Posterior cingulate gyrus (tissue), 11 donors: ENCODE data around the gene GABBR1.
"Not testable (repeated sequence)": the region's sequence is repeated elsewhere in the genome, so short reads cannot be mapped to it uniquely, and the experiment has no call there.

Source experiments
- DNase-seq, 10 donors: peaks; one replicate each; pipeline versions ENCODE4 v3.0.0 to v3.0.0-alpha.2; 2020 to 2021; ENCODE audit warnings: mixed read lengths in 3 of 10
- intact Hi-C: fragments of 100-400 bp; cut with DNase I; formaldehyde crosslinking; loops from one replicate; pipeline ENCODE4 v1.15.1; 2023

GABBR1 gene

DNA sequence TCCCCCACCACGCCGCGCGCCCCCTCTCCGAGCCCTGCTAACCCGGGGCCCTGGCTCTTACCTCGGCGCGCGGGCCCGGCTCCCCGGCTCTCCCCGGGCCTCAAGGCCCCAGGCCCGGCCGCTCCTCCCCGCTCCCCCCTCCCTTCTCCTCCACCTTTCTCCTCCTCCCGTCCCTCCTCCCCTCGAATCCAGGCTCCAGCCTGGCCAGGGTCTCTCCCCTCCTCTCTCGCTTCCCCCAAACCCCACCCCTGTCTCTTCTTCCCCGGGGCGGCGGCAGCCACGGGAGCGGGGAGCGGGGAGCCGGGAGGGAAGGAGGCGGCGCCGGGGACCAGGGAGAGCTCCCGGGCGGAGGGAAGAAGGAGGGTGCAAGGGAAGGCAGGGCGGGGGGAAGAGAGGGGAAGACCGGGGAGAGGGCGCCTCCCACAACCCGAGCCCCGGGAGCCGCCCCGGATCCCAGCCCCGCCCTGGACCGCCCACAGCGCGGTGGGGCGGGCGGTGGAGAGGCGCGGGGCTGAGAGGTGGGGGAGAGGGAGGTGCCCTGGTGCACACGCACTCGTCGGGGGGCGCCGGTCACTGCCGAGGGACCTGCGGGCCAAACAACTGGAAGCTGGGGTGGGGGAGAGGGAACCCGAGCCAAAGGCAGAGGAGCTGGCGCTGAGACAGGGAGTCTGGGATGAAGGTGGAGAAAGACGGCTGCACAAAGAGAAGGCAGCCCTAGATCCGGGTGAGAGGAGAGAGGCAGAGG is at the start of gene GABBR1:
GABBR1 (minus strand) TSS at position 395 of the 745 bp plus-strand sequence. CDS start 798 bp downstream, outside the sequence.
- intact Hi-C loops = no loop called here

DNA sequence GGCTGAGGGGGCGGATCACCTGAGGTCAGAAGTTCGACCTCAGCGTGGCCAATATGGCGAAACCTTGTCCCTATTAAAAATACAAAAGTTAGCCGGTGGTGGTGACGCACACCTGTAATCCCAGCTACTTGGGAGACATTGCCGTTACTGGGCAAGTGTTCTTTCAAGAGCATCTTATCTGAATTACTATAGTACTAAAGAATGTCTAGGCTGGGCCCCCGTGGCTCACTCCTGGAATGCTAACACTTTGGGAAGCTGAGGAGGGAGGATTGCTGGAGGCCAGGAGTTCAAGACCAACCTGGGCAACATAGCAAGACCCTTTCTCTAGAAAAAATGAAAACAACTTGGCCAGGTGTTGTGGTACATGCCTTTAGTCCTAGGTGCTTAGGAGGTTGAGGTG is 48.8 kb upstream of the GABBR1 start:
- intact Hi-C loops = no loop called here

More for the DNA sequence above, at the start of gene GABBR1:
- peak; percentile 56 to 98 (median 88) for DNase-seq

DNA sequence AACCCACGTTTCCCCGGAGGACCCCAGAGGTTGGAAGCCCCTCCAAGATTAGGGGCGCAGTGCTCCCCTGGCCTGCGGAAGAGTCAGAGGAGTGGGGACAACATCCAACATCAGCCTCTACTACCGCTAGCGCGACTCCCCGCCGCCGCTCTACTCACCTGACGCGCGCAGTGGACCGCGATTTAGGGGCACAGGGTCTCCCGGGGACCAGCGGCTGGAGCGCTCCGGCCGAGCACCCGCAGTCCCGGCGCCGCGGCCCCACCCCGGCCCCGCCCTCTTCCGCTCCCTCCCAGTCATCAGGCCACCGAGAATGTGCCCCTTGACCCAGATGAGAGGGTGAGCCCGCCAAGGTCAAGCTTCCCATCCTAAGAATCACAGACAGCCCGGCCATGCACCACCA is 47.9 kb upstream of the GABBR1 start, which contains the start of gene ZFP57:
ZFP57 (minus strand) TSS at position 249 of the 400 bp plus-strand sequence. CDS start 4,149 bp downstream, outside the sequence.
- peak in 1 of 10 donors; percentile 51 for DNase-seq

More for the DNA sequence above, 48.8 kb upstream of the GABBR1 start:
- DNase-seq = peak in 1 of 10 donors; percentile 19

DNA sequence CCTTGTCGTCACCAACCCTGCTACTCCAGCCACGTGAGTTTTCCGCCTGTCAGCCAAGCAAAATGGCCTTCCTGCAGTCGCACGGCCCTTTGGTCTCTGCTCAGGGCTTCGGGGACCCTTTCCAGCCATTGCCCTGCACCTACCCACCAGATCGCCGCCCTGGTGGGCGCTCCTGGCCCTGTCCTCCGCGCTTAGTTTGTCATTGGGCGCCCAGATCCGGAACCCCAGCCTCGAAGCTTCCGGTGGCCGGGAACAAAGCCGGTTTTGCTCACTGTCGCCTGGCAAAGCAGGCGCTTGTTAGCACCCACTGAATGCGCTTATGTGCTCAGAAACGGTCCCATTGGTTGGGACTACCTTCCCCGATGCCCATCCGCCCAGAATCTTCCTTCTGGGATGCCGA is 47.4 kb upstream of the GABBR1 start:
- peak in 1 of 10 donors; percentile 69 for DNase-seq
- intact Hi-C loops = no loop called here

More for the DNA sequence above, 47.9 kb upstream of the GABBR1 start, which contains the start of gene ZFP57:
- intact Hi-C loops = no loop called here

DNA sequence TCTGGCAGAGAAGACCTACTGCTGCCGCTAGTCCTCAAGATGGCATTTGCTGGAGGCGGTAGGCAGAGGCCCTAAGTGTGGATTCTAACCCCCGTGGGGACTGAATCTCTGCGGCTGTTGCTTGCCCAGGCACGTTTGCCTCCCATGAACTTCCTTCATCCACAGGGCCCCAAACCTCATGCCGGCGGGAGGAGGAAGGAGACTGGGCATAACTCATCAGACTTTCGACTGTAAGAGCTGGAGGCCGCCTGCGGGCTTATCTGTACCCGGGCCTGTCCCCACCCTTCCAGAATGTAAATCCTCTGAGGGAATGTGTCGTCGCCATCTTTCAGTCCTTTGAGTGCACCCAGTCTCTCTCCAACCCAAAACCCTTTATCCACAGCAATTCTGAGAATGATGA is 47.0 kb upstream of the GABBR1 start:
- intact Hi-C loops = no loop called here
- peak in 1 of 10 donors; percentile 71 for DNase-seq

DNA sequence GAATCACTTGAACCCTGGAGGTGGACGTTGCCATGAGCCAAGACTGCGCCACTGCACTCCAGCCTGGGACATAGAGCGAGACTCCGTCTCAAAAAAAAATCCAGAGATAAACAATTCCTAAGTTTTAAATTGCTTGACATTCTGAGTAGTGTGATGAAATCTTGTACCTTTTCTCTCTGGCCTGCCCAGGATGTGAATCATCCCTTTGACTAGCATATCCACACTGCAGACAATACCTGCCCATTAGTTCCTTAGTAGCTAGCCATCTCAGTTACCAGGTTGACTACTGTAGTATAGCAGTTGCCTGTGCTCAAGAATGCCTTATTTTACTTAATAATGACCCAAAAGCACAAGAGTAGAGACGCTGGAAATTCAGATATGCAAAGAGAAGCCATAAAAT is 45.1 kb upstream of the GABBR1 start:
- intact Hi-C loops = no loop called here
- DNase-seq = peak in 1 of 10 donors; percentile 3

DNA sequence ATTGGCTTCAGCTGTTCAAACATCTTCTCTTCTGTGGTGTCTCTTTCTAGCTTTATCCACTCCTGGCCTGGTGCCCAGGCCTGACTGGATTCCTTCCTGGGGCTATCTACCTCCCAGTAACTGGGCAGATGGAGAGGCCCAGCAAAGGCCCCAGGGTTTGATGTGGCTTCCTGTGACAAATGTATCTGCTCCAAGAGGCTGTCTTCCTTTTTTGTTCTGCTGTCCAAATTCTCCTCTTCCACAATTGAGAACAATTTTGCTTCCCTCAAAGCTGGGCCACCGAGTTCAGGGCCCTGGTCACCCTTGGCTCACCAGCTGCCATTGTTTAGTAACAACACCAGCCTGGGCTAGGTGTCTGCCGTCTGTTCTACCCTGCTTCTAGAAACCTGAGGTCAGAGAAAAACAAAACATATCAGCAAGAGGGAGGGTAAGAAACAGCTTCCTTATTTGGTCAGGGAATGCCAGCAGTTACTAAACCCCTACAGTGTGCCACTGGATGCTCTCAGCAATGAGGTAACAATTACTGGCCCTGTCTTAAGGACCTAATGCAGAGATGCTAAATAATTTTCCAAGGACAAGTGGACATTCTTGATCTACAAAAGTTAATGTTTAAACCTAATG is 44.1 kb upstream of the GABBR1 start:
- intact Hi-C loops = no loop called here
- DNase-seq = peak in 1 of 10 donors; percentile 55

DNA sequence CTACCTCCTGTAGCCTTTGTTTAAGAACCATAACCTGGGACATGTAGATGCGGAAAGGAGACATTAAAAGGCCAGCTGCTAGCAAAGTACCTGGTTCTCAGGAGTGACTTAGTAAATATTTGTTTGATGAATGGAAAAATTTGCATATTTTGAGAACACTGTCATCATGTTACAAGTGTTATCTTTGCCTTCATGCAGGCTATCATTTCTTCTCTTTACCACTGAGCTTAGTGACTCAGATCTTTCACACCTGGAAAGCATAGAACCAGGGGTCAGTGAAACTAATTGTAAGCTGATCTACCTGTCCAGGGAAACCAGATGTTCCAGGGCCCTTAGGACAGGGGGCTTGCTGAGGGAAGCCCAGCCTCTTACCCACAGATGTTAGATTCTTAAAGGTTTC is 42.6 kb upstream of the GABBR1 start:
- peak in 1 of 10 donors; percentile 8 for DNase-seq
- intact Hi-C loops = no loop called here

DNA sequence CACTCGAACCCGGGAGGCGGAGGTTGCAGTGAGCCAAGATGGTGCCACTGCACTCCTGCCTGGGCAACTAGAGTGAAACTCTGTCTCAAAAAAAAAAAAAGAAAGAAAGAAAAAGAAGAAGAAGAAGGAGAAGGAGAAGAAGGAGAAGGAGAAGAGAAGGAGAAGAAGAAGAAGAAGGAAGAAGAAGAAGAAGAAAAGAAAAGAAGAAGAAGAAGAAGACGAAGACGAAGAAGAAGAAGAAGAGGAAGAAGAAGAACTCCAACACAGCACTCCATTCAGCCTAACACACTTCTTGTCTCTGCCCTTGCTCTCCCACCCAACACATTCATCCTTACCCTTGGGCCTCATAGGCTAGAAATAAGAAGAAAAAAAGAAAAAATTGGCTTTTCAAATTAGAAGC is 41.0 kb upstream of the GABBR1 start:
- intact Hi-C loops = no loop called here

DNA sequence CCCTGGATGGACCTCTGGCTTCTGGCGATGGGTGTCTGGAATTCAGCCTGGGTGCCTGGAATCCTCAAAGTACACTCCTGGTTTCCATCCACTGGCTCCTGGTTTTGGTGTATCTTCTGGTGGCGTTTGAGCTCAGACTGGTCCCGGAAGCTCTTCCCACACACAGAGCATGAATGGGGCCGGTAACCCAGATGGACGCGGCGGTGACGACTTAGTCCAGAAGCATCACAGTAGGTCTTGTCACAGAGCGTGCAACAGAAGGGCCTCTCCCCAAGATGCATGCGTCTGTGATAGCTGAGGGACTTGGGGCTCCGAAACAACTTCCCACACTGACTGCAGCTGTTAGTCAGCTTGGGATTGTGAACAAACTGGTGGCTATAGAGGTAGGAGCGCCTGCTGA is 40.2 kb upstream of the GABBR1 start:
- peak in 3 of 10 donors; percentile 25 to 89 (median 34) for DNase-seq
- intact Hi-C loops = no loop called here

More for the DNA sequence above, 41.0 kb upstream of the GABBR1 start:
- peak in 1 of 10 donors; percentile 7 for DNase-seq

DNA sequence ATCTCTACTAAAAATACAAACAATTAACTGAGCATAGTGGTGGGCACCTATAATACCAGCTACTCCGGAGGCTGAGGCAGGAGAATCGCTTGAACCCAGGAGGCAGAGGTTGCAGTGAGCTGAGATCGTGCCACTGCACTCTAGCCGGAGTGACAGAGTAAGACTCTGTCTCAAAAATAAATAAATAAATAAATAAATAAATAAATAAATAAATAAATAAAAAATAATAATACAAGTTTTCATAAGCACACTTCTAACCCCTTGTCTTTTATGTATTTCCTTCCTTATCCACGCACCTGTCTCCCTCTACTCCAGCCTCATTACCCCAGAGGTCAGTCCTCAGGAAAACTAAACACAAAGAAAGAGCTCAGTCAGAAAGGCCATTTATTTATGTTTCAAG is 39.1 kb upstream of the GABBR1 start:
- peak in 1 of 10 donors; percentile 35 for DNase-seq
- intact Hi-C loops = not testable (repeated sequence)

DNA sequence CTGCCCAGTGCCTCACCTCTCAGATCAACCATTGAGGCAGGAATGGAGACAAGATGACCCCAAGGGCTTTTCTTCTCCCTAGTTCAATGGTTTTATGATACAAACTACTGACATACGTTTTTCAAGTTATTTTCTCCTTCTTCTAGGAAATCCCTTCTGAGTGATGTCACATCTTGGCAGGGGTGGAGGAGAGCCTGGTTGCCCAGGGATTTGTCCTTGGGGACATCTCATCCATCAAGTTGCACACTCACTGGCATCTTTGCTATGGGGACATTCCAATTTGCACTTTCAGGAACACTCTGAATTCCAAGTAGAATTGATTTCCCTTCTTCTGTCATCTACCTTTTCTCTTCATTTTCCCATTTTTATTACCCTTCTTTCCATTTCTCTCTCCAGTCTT is 38.0 kb upstream of the GABBR1 start:
- intact Hi-C loops = no loop called here
- DNase-seq = peak in 1 of 10 donors; percentile 24

DNA sequence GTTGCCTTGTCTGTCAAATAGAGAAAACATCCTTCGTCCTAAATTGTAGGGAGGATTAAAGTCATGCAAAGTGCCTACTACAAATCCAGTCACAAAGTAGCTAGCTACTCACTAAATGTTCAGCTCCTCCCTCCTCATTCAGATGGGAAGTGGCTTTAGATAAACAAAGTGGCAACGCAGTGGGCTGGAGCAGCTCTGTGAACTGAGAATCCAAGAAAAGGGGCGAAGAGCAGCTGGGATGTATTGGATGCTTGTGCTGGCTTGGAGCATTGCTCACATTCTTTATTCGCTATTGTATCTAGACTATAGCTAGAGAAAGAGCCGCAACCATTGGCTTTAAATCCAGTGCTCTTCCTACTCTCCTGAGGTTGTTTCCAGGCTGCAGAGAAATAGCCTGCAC is 34.2 kb upstream of the GABBR1 start:
- DNase-seq = peak in 1 of 10 donors; percentile 12
- intact Hi-C loops = no loop called here

DNA sequence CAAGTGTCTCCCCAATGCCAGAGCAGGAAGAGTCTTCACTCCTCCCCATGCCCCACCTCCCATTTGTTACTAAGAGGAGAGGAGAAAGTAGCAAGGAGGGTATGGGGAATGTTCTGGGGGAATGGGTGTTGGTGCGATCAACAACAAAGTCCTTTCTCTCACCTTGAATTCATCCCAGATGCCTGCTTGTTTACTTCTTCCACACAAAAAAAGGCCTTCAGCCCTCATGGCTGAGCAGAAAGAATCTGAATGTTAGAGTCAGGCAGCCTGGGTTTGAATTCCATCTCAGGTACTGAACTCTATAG is 33.8 kb upstream of the GABBR1 start:
- intact Hi-C loops = no loop called here
- DNase-seq = no peak

DNA sequence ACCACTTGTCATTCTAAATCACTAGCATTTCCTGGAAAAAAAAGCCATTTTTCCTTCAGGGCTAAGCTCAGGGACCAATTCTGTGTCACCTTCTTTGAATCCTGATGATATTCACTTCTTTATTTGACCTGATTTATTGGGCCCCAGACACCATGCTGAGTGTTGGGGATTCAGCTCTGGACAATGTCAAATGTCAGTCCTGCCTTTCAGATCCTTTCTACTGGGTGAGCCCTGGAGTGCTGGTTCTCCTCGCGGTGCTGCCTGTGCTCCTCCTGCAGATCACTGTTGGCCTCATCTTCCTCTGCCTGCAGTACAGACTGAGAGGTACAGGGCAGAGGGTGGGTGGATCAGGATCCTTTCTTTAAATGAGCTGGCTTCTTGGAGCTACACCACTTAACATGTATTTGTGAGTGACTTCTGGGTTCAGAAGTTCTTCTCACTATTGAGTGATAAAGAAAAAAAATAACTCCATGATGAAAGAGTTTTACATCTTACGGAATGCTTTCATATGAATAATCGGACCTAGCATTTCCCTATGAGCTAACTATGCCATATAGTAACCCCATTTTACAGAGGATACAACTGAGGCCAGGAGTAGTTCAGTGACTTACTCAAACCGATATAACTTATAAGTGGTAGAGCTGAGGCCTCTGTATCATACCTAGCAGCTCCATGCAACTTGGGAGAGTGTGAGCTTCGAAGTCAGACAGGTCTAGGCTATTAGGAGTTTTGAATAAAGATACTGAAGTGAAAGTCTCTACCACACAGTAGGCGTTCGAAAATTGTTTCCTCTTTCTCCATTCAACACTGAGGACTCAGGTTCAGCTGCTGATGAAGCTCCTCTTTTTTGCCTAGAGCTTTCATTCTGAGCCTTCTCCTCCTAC is 33.2 kb upstream of the GABBR1 start:
- intact Hi-C loops = no loop called here
- DNase-seq = peak in 1 of 10 donors; percentile 19

DNA sequence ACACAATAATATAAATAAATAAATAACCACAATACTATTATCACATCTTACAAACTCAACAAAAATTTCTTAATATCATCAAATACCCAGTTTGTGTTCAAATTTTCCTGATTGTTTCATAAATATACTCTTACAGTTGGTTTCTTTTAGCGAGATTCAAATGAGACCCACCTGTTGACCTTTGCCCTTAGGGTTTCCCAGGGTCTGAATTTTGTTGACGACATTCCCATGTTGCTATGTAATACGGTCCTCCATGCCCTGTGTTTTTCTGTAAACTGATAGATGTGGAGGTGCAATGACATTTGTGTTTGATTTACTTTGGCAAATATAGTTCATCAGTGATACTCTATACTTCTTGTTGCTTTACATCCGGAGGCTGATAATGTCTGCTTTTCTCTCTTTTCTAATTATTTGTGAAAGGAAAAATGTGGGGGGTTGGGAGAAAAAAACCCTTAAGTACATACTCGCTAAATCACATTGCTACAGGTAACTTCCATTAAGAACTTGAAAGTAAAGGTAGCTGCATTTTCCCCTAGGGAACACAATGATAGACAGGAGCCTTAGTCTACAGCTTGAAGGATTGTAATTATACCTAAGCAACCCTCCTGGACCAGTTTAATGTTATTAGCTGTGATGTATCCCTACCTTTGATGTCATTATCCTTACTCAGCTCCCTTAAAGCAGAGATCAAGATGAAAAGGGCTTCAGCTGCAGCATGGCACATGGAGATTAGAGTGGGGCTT is 30.5 kb upstream of the GABBR1 start:
- intact Hi-C loops = no loop called here

DNA sequence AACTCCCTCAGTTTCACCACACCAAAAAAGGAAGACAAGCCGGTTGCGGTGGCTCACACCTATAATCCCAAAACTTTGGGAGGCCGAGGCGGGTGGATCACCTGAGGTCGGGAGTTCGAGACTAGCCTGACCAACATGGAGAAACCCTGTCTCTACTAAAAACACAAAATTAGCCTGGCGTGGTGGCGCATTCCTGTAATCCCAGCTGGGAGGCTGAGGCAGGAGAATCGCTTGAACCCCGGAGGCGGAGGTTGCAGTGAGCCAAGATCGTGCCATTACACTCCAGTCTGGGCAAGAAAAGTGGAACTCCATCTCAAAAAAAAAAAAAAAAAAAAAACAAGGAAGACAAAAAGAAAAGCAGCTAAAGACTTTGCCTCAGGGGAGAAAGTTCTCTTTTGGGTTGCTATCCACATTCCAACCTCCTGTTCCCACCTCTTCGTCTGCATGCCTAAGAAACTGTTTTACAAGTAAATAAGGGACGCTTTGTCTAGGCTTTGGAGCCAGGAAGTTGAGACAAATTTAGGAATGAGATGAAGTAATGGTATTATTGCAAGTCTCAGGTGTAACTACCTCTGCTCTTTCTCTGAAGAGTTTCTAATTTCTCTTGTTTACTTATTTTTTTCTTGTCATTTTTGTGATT is 28.6 kb upstream of the GABBR1 start:
- intact Hi-C loops = not testable (repeated sequence)
- DNase-seq = peak in 1 of 10 donors; percentile 57

More for the DNA sequence above, 30.5 kb upstream of the GABBR1 start:
- no peak for DNase-seq

DNA sequence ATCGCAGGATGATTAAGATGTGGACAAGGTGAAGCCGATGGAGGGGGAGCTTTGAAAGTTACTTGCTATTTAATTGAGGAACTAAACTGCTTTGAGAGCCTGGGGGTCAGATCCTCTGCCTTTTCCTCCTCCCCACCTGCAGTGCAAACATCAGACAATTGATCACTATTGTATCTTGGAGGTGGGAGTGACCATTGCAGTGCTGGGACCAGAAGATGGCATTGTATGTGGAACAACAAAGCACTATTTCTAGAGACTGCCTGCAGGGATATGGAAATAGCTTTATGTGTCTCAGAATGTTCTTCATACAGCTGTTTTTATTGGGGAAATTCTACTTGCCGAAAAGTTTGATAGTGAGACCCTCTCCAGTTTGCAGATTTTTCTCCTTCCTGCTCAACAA is 28.1 kb upstream of the GABBR1 start:
- intact Hi-C loops = no loop called here
- DNase-seq = peak in 1 of 10 donors; percentile 18

DNA sequence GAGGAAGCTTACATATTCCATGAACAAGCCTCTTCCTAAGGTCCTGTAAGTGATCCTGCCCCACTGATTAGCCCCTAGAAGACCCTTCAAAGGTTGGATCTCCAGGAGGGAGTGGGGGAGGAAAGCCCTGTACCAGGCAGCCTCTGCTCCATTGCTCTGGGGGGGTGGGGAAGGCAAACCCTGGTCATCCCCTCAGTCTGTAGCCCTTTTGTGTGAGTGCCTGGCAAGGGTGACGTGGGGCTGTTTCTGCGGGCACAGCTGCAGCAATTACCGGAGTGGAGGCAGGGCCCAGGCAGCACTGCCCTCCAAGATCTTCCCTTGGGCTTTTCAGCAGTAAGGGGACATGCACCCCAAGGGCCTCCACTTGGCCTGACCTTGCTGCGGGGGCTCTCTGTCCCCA is 23.8 kb upstream of the GABBR1 start, which contains the start of gene MOG:
MOG (plus strand) TSS at position 295 of the 400 bp plus-strand sequence. CDS start 118 bp downstream, outside the sequence.
- intact Hi-C loops = no loop called here
- peak; percentile 73 to 98 (median 90) for DNase-seq
